SKM-1 (cell line): ENCODE results near the gene SPRYD3.
"Not testable (repeated sequence)": the region's sequence is repeated elsewhere in the genome, so short reads cannot be mapped to it uniquely, and the experiment has no call there.

ENCODE experiments used
- DNase-seq: peaks from one replicate; lab custom pipeline; 2025; ENCODE audit not compliant: unreplicated experiment; lab: John Stamatoyannopoulos, UW

The SPRYD3 gene

GRCh38 chr12:53051881-53052412 is 27.2 kb downstream of the SPRYD3 start:
- no peak for DNase-seq

DNA sequence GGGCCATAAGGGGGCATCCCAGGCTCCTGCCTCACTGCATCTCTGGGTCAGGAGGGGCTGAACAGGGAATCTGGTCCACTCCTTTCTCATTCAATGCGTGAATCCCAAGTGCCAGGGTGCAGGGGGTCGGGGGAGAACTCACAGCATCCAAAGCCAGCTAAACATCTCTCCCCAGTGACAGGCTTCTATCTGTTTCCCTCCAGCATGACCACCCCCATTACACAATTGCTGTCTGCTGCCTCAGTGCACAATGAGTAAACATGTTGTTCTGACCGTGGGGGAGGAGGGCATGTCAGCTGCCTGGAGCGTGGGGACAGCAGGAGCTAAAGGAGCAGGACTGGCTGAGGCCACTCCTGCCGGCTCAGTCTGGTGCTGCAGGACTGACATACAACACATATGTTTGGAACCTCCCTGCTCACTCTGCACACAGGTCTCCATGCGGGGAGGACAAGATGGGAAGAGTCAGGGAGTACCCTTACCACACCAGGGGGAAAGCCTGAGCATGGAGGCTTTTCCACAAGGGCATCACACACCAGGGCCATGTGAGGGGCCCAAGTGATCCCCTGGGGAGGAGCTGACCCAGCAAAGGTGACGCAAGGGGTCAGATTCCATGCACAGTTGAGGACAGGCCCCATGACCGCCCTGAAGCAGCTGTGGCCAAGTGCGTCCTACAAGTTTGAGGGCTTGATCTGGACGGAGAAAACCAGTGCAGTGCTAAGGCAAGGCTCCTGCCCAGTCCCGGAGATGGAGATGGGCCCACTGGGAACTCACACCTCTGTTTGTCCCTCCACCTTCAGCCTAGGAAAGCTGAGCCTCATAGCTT is 27.9 kb downstream of the SPRYD3 start:
- no peak for DNase-seq

DNA sequence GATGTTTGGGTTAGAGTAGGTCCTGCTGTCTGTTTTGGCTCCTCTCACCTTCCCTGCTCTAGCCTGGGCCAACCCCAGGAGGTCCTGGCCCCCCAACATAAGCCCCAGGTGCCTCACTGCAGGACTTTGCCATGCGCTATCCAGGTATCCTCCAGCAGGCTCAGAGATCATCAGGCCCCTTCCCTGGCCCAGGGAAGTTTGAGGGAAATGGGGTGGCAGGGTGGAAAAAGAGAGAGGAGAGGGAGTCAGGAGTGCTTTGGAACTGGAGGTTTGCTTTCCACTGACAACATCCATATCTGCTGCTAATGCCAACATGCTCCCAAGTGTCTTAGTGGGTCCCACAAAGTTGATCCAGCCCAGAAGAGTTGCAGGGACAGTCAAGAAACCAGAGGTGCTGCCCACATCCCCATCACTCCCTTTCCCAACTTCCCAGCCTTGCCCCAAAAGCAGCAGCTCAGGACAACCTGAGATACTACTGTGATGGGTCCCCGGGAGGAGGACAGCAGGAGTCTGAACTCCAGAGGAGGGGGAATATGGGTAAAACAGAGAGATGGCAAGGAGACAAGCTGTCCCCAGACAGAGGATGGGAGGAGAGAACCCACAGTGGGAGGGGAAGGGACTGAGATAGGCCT is 28.6 kb downstream of the SPRYD3 start:
- no peak for DNase-seq

DNA sequence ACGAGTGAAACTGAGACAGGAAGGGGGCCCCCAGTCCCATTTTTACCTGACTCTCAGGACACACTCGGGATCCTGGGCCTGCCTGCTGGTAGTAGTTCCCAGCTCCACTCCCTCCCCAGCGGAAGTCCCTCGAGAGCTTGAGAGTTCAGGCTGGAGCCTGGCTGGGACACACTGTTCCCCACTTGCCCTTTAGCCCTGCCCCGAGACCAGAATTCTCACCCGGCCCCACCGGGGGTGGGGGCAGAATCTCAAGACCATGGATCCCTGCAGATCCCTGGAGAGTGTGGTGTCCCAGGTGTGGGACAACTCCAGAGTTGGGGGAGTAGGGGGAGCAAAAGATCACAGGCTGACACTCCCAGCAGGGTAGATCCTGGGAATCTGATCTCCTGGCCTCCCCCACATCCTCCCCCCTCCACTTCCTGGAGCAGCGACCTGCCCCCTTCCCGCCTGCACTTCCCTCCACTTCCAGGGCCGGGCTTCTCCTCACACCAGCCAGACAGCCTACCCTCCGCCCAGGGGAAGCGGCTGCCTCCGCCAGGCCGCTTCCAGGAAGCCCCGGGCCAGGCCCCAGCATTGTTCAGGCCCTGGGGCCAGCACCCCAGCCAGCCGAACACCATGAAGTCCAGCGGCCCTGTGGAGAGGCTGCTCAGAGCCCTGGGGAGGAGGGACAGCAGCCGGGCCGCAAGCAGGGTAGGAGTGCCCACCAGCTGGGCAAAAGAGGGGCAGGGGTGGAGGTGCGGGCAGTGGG is 29.4 kb downstream of the SPRYD3 start, which contains the start of gene TNS2:
Gene TNS2, plus strand, starts transcription at position 495 of the 748 bp plus-strand sequence. Its CDS starts 121 bp downstream, at position 616.
- no peak for DNase-seq

DNA sequence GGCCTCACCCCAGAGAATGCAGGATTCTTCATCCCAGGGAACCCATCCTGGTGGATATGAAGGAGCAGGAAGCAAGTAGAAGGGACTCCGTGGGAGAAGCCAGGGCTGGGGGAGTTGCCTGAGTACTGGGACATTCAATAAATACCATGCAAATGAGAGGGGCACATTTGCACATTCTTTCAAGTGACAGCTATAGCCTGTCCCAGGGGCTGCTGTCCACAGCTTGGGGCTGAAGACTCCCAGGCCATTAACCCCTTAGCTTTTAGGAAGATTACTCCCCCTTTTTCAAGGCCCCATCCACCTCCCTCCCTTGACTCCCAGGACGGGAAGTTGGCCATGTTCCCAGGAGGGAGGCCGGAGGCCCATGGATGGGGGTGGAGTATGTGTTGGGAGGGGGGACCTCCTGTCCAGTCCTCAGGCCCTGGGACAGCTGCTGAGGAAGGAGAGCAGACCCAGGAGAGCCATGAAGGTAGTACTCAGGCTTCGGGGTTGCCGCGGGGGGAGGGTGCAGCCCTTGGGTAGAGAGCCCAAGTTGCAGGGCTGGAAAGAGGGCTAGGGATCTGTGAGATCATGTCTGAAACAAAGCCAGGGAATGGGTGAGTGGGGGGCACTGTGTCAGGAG is 30.3 kb downstream of the SPRYD3 start:
- DNase-seq: no peak

GRCh38 chr12:53048033-53048779 is 31.0 kb downstream of the SPRYD3 start:
- no peak for DNase-seq

- DNase-seq: no peak
Measured at GRCh38 chr12:53047221-53048032, 31.8 kb downstream of the SPRYD3 start.

DNA sequence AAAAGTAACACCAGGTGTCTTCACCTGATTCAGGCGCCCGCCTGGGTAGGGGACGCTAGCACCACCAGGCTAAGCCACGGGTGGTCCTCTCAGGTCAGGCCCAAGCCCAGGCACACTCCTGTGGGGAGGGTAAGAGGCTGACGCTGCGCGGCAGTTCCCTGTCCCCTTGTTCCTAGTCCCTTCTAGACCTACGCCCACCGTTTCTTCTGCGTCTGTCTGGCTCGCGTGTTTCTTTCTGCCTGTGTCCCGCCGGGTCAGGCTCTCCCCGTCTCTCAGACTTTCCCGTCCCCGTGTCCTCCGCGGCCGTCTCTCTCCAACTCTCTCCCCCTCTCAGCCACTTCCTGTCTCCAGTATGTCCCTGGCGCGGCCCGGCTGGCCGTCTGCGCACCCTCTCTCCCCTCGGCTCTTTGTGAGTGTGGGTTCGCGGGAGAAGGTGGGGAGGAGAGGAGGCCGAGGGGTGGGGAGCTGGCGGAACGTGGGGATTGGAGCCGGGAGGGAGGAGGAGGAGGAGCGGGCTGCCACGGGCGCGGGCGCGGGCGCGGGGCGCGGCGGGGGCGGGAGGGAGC is 32.5 kb downstream of the SPRYD3 start:
- peak; percentile 12 for DNase-seq

GRCh38 chr12:53045696-53046045 is 33.5 kb downstream of the SPRYD3 start:
- DNase-seq: no peak

- DNase-seq: no peak
Measured at GRCh38 chr12:53044896-53045695, 34.1 kb downstream of the SPRYD3 start.

DNA sequence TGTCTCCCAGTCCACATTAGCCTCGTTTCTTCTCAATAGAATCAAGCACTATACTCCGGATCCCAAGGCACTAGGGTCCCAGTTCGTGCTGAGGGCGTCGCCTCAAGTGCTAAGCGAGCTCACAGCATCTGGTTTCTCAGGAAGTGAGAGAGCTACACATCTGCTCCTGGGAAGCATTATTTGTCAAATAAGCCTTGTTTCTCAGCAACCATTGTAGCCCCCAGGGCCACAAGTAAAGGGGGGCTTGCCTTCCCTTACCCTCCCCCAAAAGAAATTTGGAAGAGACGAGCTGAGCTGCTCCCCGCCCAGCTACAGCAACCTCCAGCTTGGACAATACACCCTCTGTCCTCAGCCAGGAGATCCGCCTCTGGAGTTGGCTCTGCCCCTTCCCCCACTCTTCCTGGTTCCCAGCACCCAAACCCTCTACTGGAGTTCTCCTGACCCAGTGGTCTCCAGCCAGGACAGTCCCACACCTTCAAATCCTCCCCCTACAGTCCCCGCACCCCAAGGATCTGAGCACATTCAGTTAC is 35.1 kb downstream of the SPRYD3 start:
- no peak for DNase-seq

DNA sequence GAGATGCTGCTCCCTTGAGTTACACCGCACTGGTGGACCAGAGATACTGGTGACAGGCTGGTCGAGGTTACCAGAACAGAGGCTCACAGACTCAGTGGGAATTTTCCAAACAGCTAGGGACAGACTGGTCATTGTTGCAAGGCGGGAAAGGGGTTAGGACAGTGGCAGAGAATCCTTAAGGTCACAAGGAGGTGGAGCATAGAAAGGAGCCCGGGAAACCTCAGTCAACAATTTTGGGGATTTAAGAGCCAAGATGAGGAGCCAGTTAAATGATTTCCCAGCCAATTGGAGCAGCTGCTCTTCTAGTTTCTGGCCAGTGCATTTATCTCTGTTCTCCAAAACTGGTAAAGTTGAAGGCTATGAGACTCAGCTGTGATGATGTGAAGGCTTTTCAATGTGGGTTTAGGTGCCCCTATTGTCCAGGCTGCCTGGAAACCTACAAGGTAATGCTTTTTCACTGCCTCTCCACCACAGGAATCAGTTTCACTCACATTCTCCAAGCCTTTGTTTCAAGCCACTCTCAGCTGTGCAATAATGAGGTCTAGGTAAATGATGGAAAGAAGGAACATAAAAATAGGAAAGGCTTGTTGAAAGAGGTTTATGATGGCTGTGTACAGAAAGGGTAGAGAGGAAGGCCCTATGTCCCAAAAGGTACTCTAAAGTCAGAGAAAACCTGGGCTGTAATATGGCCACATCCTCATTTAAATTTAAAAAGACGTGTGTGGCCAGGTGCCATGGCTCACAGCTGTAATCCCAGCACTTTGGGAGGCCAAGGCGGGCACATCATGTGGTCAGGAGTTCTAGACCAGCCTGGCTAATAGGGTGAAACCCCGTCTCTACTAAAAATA is 36.4 kb downstream of the SPRYD3 start:
- no peak for DNase-seq

DNA sequence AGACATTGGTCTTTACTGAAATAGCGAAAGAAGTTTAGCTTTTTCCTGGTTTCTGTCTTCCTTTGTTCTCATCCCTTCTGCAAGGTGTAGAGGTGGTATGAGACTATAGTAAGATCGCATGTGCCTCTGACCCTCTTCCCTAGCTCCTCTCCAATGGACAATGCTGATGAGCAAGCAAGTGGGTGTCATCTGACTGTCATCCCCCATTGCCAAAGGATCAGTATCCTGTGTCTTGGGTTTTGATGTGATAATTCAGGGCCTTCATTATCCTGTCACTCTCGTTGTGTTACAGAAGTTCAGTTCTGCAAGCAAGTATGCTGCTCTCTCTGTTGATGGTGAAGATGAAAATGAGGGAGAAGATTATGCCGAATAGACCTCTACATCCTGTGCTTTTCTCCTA is 39.3 kb downstream of the SPRYD3 start:
- DNase-seq: no peak

- DNase-seq: no peak
Measured at GRCh38 chr12:53036802-53037201, 42.4 kb downstream of the SPRYD3 start.

GRCh38 chr12:53034459-53034858 is 44.7 kb downstream of the SPRYD3 start:
- no peak for DNase-seq

GRCh38 chr12:53033832-53034231 is 45.4 kb downstream of the SPRYD3 start:
- DNase-seq: not testable (repeated sequence)

GRCh38 chr12:53031616-53032015 is 47.6 kb downstream of the SPRYD3 start:
- no peak for DNase-seq
